OCI-LY1 (cell line): ENCODE results near the gene ALS2.

ENCODE experiments used
- H2AFZ ChIP-seq: fragments of 200-600 bp; sonication (generic), shearing (Covaris generic); 2 replicates; pipeline ENCODE4 v1.6.0; 2014; ENCODE audit warnings: antibody characterized with exemption, mild to moderate bottlenecking, low read length
- H3F3A ChIP-seq: fragments of 200-600 bp; sonication (generic), shearing (Covaris generic); 2 replicates; pipeline ENCODE4 v1.6.0; 2014; ENCODE audit warnings: mild to moderate bottlenecking, antibody characterized with exemption, low read length, moderate library complexity; ENCODE audit not compliant: insufficient read depth
- H3K27ac ChIP-seq: fragments of 200-600 bp; sonication (generic); 2 replicates; pipeline ENCODE4 v1.5.1; 2014; ENCODE audit warnings: low read length, mixed run types, mild to moderate bottlenecking, low read depth; ENCODE audit not compliant: poor library complexity, severe bottlenecking
- H3K27me3 ChIP-seq: fragments of 200-600 bp; sonication (generic); 2 replicates; pipeline ENCODE4 v1.6.0; 2014; ENCODE audit warnings: antibody characterized with exemption, mild to moderate bottlenecking, low read length, moderate library complexity; ENCODE audit not compliant: insufficient read depth
- H3K36me3 ChIP-seq: fragments of 200-600 bp; sonication (generic); 2 replicates; pipeline ENCODE4 v1.6.1; 2014; ENCODE audit warnings: mild to moderate bottlenecking, antibody characterized with exemption, low read length, moderate library complexity, mixed read lengths; ENCODE audit not compliant: insufficient read depth
- H3K4me1 ChIP-seq: fragments of 200-600 bp; sonication (generic); 2 replicates; pipeline ENCODE4 v1.5.1; 2014; ENCODE audit warnings: mild to moderate bottlenecking, low read length, moderate library complexity; ENCODE audit not compliant: insufficient read depth, severe bottlenecking
- H3K4me2 ChIP-seq: fragments of 200-600 bp; sonication (generic), shearing (Covaris generic); 2 replicates; pipeline ENCODE4 v1.6.1; 2014; ENCODE audit warnings: low read length
- H3K4me3 ChIP-seq: fragments of 200-600 bp; sonication (generic); 2 replicates; pipeline ENCODE4 v1.5.1; 2014; ENCODE audit warnings: low read length, low read depth, mild to moderate bottlenecking, mixed read lengths; ENCODE audit not compliant: poor library complexity, severe bottlenecking
- H3K79me2 ChIP-seq: fragments of 200-600 bp; shearing (Covaris generic); 2 replicates; pipeline ENCODE4 v1.6.1; 2016; ENCODE audit warnings: mixed run types, low read length, mixed read lengths; ENCODE audit not compliant: insufficient read depth
- H3K9ac ChIP-seq: fragments of 200-600 bp; sonication (generic), shearing (Covaris generic); 2 replicates; pipeline ENCODE4 v1.6.1; 2014; ENCODE audit warnings: mild to moderate bottlenecking, low read length, mixed read lengths
- H3K9me2 ChIP-seq: fragments of 200-600 bp; sonication (generic), shearing (Covaris generic); 2 replicates; pipeline ENCODE4 v1.6.1; 2014; ENCODE audit warnings: low read depth, mild to moderate bottlenecking, low read length, mixed read lengths
- H3K9me3 ChIP-seq: fragments of 200-600 bp; shearing (Covaris generic); 2 replicates; pipeline ENCODE4 v1.6.1; 2014; ENCODE audit warnings: low read length, mixed read lengths
- H4K20me1 ChIP-seq: fragments of 200-600 bp; sonication (generic), shearing (Covaris generic); 2 replicates; pipeline ENCODE4 v1.6.0; 2016; ENCODE audit warnings: mild to moderate bottlenecking, low read length; ENCODE audit not compliant: insufficient read depth
- EZH2 ChIP-seq: fragments of 200-600 bp; sonication (generic), shearing (Covaris generic); IDR thresholded peaks from 2 replicates; pipeline ENCODE4 v1.8.0; 2017; ENCODE audit warnings: borderline replicate concordance, mixed run types, mild to moderate bottlenecking, antibody characterized with exemption, low read length, moderate library complexity, mixed read lengths
- TF ChIP-seq, protein P1 (sequence below): fragments of 200-600 bp; sonication (generic), shearing (Covaris generic); IDR thresholded peaks from 2 replicates; pipeline ENCODE4 v1.5.1; 2017; ENCODE audit warnings: mild to moderate bottlenecking, antibody characterized with exemption, low read length, moderate library complexity, mixed read lengths

The ALS2 gene

DNA sequence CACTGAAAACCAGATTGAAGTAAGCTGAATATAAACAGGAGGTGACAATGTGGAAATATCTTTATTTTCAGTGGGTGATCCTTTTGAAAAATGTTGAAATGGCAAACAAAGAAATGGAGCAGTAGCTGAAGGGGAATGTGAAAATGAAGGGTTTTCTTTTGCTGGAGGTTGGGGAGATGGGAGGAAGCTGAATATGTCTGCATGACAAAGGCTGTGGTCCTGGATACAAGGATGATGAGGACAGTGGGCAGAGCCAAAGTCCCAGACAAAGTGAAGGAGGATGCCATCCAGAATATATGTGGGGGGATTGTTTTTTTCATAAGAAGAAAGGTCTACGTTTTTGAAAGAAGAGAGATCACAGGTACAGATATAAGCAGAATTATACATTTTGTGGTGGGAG is 6.7 kb downstream of the ALS2 start:
- Histone ChIP-seq H3K4me1 (peaks cover 6% of the 10 kb centered on the region), H3K9me2 (no peaks in the 10 kb centered on the region), H3K27me3 (no peaks in the 10 kb centered on the region), H3K27ac (no peak overlapping the region), H3K4me2 (no peak overlapping the region), H3K79me2 (no peaks in the 10 kb centered on the region), H3K36me3 (no peaks in the 10 kb centered on the region), H3K9me3 (no peaks in the 10 kb centered on the region), H2AFZ (no peak overlapping the region), H4K20me1 (no peaks in the 10 kb centered on the region), H3K9ac (no peak overlapping the region), H3F3A (no peaks in the 10 kb centered on the region), H3K4me3 (no peak overlapping the region)
- no peak for TF ChIP-seq EZH2
- TF ChIP-seq, protein P1, sequence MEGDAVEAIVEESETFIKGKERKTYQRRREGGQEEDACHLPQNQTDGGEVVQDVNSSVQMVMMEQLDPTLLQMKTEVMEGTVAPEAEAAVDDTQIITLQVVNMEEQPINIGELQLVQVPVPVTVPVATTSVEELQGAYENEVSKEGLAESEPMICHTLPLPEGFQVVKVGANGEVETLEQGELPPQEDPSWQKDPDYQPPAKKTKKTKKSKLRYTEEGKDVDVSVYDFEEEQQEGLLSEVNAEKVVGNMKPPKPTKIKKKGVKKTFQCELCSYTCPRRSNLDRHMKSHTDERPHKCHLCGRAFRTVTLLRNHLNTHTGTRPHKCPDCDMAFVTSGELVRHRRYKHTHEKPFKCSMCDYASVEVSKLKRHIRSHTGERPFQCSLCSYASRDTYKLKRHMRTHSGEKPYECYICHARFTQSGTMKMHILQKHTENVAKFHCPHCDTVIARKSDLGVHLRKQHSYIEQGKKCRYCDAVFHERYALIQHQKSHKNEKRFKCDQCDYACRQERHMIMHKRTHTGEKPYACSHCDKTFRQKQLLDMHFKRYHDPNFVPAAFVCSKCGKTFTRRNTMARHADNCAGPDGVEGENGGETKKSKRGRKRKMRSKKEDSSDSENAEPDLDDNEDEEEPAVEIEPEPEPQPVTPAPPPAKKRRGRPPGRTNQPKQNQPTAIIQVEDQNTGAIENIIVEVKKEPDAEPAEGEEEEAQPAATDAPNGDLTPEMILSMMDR = no peak

DNA sequence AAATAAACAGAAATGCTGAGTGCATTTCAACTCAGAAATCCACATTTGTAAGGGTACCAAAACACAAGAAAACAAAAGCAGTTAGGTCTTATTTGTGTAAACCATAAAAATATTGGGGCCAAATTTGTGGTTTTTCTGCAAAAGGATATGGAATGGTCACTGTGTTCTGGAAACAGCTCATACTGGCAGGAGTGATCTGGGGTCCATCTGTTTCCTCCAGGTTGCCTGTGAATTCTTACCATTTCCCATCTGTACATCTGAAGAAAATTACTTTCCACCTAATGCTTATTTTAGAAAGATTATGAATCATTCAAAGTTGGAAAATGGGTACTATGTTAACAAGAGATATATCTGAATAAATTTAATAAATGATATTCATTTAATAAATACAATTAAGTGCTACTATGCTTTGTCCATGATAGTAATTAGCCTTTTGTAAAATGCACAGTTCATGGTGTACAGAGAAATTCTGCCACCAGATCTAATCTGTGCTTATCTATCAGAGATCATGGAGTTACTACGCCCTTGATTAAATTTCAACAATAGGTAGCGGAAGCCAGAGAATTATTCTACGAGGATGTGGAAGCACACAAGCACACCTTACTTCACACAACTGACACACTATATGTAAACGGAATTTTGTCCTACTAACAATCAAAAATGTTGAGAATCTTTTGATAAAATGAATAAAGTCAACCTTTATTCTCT is 10.9 kb downstream of the ALS2 start:
- Histone ChIP-seq H3K27ac (no peak overlapping the region), H2AFZ (no peak overlapping the region), H3K9ac (no peak overlapping the region), H3F3A (no peaks in the 10 kb centered on the region), H3K9me2 (no peaks in the 10 kb centered on the region), H3K36me3 (no peaks in the 10 kb centered on the region), H3K79me2 (no peaks in the 10 kb centered on the region), H3K4me1 (no peaks in the 10 kb centered on the region), H3K4me3 (no peak overlapping the region), H3K9me3 (no peaks in the 10 kb centered on the region), H3K4me2 (no peak overlapping the region), H4K20me1 (no peaks in the 10 kb centered on the region), H3K27me3 (no peaks in the 10 kb centered on the region)
- TF ChIP-seq EZH2 = no peak
- TF ChIP-seq, protein P1 = no peak

DNA sequence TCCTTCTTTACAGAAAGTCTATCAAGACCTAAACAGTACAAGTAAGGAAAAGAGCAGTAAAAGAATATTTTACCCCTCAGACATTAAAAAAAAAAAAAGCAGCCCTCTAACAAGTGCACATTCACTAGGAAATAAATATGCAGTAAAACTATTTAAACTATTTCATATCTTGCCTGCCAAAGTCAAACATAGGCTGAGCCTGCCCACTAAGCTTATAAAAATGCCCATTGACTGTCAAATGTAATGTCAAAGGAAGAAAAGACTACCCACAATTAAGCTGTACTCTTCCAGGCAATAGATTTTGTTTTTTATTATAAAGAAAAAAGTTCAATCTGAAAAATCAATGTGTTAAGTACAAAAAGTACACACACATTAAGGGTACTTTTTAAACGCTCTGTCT is 11.8 kb downstream of the ALS2 start:
- Histone ChIP-seq H2AFZ (no peak overlapping the region), H3K4me3 (no peak overlapping the region), H3K9me3 (no peaks in the 10 kb centered on the region), H3K4me1 (no peaks in the 10 kb centered on the region), H3K9ac (no peak overlapping the region), H3K27ac (no peak overlapping the region), H3K27me3 (no peaks in the 10 kb centered on the region), H3K4me2 (no peak overlapping the region), H3F3A (no peaks in the 10 kb centered on the region), H3K79me2 (no peaks in the 10 kb centered on the region), H4K20me1 (no peaks in the 10 kb centered on the region), H3K9me2 (no peaks in the 10 kb centered on the region), H3K36me3 (no peaks in the 10 kb centered on the region)
- TF ChIP-seq EZH2 = no peak
- TF ChIP-seq, protein P1 = no peak
